Neuron (in vitro differentiated cells): ENCODE measurements around the gene CDCA4.
"Not testable (repeated sequence)": the region's sequence is repeated elsewhere in the genome, so short reads cannot be mapped to it uniquely, and the experiment has no call there.

Experiments used
- H2AFZ ChIP-seq: one replicate; pipeline ENCODE4 v1.6.1; 2013; ENCODE audit warnings: low read depth, mild to moderate bottlenecking, inconsistent platforms, low read length, moderate library complexity
- H3K27me3 ChIP-seq: one replicate; pipeline ENCODE4 v1.6.1; 2013; ENCODE audit warnings: low read length; ENCODE audit not compliant: insufficient read depth
- H3K36me3 ChIP-seq: one replicate; pipeline ENCODE4 v1.6.1; 2013; ENCODE audit warnings: low read length; ENCODE audit not compliant: insufficient read depth
- H3K4me1 ChIP-seq: one replicate; pipeline ENCODE4 v1.6.1; 2013; ENCODE audit warnings: low read length; ENCODE audit not compliant: insufficient read depth
- H3K4me3 ChIP-seq: 2 replicates; pipeline ENCODE4 v1.5.1; 2013; ENCODE audit warnings: mild to moderate bottlenecking, low read length, moderate library complexity
- H3K9me3 ChIP-seq: one replicate; pipeline ENCODE4 v1.6.1; 2013; ENCODE audit warnings: low read length

CDCA4 gene

DNA sequence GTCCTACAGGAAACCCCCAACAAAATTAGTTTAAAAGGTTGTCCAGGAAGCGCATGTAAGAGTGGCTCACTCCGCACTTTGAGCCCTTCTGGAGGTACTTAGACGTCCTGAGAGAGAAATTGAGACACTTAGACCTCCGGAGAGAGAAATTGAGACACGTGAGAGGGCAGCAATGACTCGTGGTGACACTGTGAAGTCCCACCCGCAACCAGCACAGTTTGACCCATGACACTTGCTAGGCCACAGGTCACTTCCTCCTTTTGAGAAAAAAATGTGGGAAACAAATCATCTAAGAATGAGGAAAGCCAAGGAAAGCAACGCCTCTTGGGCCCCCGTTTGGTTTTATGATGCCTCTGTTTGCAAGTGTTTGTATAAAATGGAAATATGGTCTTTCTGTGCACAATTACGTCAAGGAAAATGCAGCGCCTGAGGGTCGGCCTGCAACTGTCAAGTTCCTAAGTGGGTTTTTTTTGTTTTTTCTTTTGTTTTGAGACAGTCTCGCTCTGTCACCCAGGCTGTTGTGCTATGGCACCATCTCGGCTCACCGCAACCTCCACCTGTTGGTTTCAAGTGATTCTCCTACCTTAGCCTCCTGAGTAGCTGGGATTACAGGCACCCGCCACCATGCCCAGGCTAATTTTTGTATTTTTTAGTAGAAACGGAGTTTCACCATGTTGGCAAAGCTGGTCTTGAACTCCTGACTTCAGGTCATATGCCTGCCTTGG is 13.6 kb upstream of the CDCA4 start:
- no peak overlapping the region for H3K4me3 ChIP-seq
- H3K36me3 ChIP-seq, result no peaks in the 10 kb centered on the region
- peaks cover 8% of the 10 kb centered on the region for H3K9me3 ChIP-seq
- no peak overlapping the region for H2AFZ ChIP-seq
- peaks cover 13% of the 10 kb centered on the region for H3K4me1 ChIP-seq
- H3K27me3 ChIP-seq, result peaks cover 25% of the 10 kb centered on the region

GRCh38 chr14:105033412-105033900 is 12.6 kb upstream of the CDCA4 start:
- H3K36me3 ChIP-seq, H3K4me3 ChIP-seq, H2AFZ ChIP-seq, H3K4me1 ChIP-seq, H3K9me3 ChIP-seq: not testable (repeated sequence)
- peaks cover 25% of the 10 kb centered on the region for H3K27me3 ChIP-seq

DNA sequence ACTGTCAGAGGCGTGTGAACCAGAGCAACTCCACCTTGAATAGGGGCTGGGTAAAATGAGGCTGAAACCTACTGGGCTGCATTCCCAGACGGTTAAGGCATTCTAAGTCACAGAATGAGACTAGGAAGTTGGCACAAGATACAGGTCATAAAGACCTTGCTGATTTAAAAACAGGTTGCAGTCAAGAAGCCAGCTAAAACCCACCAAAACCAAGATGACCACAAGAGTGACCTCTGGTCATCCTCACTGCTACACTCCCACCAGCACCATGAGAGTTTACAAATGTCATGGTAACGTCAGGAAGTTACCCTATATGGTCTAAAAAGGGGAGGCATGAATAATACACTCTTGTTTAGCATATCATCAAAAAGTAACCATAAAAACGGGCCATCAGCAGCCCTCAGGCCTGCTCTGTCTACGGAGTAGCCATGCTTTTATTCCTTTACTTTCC is 11.6 kb upstream of the CDCA4 start:
- not testable (repeated sequence) for H3K4me3 ChIP-seq, H3K9me3 ChIP-seq, H2AFZ ChIP-seq, H3K4me1 ChIP-seq, H3K36me3 ChIP-seq
- peaks cover 25% of the 10 kb centered on the region for H3K27me3 ChIP-seq

GRCh38 chr14:105030836-105031396 is 10.0 kb upstream of the CDCA4 start:
- Histone ChIP-seq H3K36me3 (no peaks in the 10 kb centered on the region), H2AFZ (no peak overlapping the region), H3K4me3 (no peak overlapping the region), H3K4me1 (peaks cover 4% of the 10 kb centered on the region), H3K27me3 (peaks cover 25% of the 10 kb centered on the region), H3K9me3 (peaks cover 8% of the 10 kb centered on the region)

DNA sequence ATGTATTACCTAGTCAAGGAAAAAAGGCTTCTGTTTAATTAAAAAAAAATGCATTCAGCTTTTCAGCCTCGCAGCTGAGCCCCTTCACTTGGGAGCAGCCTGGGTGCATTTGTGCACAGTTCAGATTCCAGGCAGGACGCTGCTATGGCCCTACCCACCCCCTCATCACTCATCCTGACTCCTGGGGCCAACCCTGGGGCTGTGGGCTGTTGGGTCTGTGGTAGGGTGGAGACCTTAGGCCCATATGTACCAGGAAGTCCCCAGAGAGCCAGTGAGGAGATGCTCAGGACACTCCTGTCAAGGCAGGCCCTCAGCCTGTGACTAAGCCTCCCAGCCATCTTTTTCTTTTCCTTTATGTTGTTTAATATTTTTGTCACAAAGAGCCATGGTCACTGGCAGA is 9.3 kb upstream of the CDCA4 start:
- Histone ChIP-seq H3K4me1 (peaks cover 4% of the 10 kb centered on the region), H3K36me3 (no peaks in the 10 kb centered on the region), H3K4me3 (no peak overlapping the region), H3K9me3 (peaks cover 8% of the 10 kb centered on the region), H3K27me3 (peaks cover 25% of the 10 kb centered on the region), H2AFZ (no peak overlapping the region)

DNA sequence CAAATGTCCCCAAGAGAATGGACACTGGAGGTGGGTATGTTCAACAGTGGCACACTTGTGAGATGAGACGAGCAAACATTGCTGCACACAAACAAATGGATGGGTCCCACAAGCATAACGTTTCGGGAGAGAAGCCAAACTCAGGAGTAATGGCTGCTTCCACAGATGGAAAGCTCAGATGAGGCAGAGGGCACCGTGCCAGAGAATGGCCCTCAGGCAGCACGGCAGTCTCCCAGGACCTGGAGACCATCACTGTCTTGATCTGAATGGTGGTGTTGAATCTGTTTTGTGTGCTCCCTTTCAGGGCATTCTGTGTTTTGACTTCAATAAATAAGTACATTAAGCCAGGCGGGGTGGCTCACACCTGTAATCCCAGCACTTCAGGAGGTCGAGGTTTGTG is 8.5 kb upstream of the CDCA4 start:
- H2AFZ ChIP-seq, result no peak overlapping the region
- no peak overlapping the region for H3K4me3 ChIP-seq
- H3K4me1 ChIP-seq, result peaks cover 4% of the 10 kb centered on the region
- peaks cover 21% of the 10 kb centered on the region for H3K27me3 ChIP-seq
- peaks cover 8% of the 10 kb centered on the region for H3K9me3 ChIP-seq
- H3K36me3 ChIP-seq, result no peaks in the 10 kb centered on the region

- Histone ChIP-seq H3K27me3 (peaks cover 11% of the 10 kb centered on the region), H3K36me3 (no peaks in the 10 kb centered on the region), H3K4me1 (peaks cover 4% of the 10 kb centered on the region), H3K9me3 (peaks cover 3% of the 10 kb centered on the region), H2AFZ (no peak overlapping the region), H3K4me3 (no peak overlapping the region)
These were observed 7.5 kb upstream of the CDCA4 start for GRCh38 chr14:105028251-105028927.

DNA sequence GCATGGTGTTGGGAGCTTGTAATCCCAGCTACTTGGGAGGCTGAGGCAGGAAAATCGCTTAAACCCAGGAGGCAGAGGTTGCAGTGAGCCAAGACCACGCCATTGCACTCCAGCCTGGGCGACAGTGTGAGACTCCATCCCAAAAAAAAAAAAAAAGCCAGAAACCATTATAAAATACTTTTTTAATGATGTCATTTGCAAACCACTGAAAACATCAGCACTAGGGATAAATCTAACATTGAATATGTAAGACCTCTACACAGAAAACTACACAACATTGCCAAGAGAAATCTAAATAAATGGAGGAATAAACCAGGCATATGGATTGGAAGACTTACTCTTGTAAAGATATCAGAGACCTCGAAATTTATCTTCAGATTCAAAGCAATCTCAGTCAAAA is 6.8 kb upstream of the CDCA4 start:
- H3K36me3 ChIP-seq, H3K4me3 ChIP-seq, H2AFZ ChIP-seq, H3K4me1 ChIP-seq, H3K9me3 ChIP-seq, H3K27me3 ChIP-seq: not testable (repeated sequence)

- Histone ChIP-seq H3K36me3 (no peaks in the 10 kb centered on the region), H2AFZ (no peak overlapping the region), H3K9me3 (no peaks in the 10 kb centered on the region), H3K27me3 (no peaks in the 10 kb centered on the region), H3K4me1 (peaks cover 4% of the 10 kb centered on the region), H3K4me3 (no peak overlapping the region)
These were observed 6.1 kb upstream of the CDCA4 start for GRCh38 chr14:105026802-105027563.

- Histone ChIP-seq H3K4me1 (peaks cover 4% of the 10 kb centered on the region), H3K27me3 (no peaks in the 10 kb centered on the region), H3K36me3 (no peaks in the 10 kb centered on the region), H3K4me3 (no peak overlapping the region), H2AFZ (no peak overlapping the region), H3K9me3 (no peaks in the 10 kb centered on the region)
These were observed 5.3 kb upstream of the CDCA4 start for GRCh38 chr14:105026033-105026785.

GRCh38 chr14:105025429-105025828 is 4.5 kb upstream of the CDCA4 start:
- Histone ChIP-seq H3K36me3 (no peaks in the 10 kb centered on the region), H3K4me3 (no peak overlapping the region), H3K4me1 (peaks cover 4% of the 10 kb centered on the region), H2AFZ (no peak overlapping the region), H3K9me3 (no peaks in the 10 kb centered on the region), H3K27me3 (no peaks in the 10 kb centered on the region)

GRCh38 chr14:105023791-105024480 is 3.1 kb upstream of the CDCA4 start:
- H3K4me3 ChIP-seq, result no peak overlapping the region
- H3K36me3 ChIP-seq, result no peaks in the 10 kb centered on the region
- H3K4me1 ChIP-seq, result peaks cover 10% of the 10 kb centered on the region

More at GRCh38 chr14:105023791-105024480, 3.1 kb upstream of the CDCA4 start:
- no peaks in the 10 kb centered on the region for H3K9me3 ChIP-seq
- no peak overlapping the region for H2AFZ ChIP-seq
- H3K27me3 ChIP-seq, result no peaks in the 10 kb centered on the region
